Fibroblast of skin of right biceps (primary cell): ENCODE measurements around the gene MCM7.
A peak's percentile ranks its signal among the peaks of the same experiment; 100 is the strongest.

Source experiments
- DNase-seq: peaks from one replicate; pipeline ENCODE4 v3.0.0-alpha.2; 2013

MCM7 gene

GRCh38 chr7:100065452-100066186 lies 35.6 kb downstream of the MCM7 start:
- DNase-seq: peak; percentile 47

DNA sequence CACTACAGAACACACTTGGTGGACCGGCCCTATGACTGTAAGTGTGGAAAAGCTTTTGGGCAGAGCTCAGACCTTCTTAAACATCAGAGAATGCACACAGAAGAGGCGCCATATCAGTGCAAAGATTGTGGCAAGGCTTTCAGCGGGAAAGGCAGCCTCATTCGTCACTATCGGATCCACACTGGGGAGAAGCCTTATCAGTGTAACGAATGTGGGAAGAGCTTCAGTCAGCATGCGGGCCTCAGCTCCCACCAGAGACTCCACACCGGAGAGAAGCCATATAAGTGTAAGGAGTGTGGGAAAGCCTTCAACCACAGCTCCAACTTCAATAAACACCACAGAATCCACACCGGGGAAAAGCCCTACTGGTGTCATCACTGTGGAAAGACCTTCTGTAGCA lies 37.0 kb downstream of the MCM7 start:
- no peak for DNase-seq

- DNase-seq: no peak
These were observed 37.8 kb downstream of the MCM7 start for GRCh38 chr7:100063376-100063775.

- DNase-seq: no peak
These were observed 39.5 kb downstream of the MCM7 start for GRCh38 chr7:100061518-100062193.

DNA sequence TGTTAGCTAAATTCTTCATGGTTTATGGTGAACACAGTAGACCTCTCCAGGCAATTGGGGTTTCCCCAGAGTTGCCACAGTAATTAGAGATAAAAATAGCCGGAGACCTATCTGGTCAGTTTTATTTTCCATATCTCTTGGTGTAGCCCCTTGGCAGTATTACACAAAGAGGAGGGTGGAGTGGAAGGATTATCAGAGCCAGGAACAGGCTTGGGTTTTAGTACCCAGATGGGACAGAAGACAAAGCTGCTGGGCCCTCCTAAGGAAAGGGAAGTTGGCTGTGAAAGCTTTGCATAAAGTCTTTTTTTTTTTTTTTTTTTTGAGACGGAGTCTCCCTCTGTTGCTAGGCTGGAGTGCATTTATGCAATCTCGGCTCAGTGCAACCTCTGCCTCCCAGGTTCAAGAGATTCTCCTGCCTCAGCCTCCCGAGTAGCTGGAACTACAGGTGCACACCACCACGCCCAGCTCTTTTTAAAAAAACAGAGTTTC lies 41.9 kb downstream of the MCM7 start:
- no peak for DNase-seq

DNA sequence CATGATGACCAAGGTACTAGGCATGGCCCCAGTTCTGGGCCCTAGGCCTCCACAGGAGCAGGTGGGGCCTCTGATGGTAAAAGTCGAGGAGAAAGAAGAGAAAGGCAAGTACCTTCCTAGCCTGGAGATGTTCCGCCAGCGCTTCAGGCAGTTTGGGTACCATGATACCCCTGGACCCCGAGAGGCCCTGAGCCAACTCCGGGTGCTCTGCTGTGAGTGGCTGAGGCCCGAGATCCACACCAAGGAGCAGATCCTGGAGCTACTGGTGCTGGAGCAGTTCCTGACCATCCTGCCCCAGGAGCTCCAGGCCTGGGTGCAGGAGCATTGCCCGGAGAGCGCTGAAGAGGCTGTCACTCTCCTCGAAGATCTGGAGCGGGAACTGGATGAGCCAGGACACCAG lies 44.2 kb downstream of the MCM7 start:
- no peak for DNase-seq

GRCh38 chr7:100053215-100053614 lies 48.0 kb downstream of the MCM7 start:
- DNase-seq: peak; percentile 48

DNA sequence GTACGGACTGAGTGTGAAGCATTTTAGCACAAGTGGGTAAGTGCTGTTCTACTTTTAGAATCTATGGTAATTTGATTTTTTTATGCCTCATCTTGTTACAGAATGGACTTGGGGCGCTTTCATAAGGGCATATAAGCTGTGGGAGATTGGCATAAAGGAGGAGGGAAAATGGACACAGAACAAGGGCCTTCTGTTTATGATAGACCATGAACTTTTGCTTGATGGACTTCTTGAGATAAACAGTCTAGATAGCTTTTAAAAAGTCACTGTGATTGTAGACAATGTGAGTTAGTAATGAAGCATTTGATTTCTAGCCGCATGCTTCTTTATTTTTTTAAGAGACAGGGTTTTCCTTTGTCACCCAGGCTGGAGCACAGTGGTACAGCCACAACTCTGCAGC lies 49.6 kb downstream of the MCM7 start:
- no peak for DNase-seq

DNA sequence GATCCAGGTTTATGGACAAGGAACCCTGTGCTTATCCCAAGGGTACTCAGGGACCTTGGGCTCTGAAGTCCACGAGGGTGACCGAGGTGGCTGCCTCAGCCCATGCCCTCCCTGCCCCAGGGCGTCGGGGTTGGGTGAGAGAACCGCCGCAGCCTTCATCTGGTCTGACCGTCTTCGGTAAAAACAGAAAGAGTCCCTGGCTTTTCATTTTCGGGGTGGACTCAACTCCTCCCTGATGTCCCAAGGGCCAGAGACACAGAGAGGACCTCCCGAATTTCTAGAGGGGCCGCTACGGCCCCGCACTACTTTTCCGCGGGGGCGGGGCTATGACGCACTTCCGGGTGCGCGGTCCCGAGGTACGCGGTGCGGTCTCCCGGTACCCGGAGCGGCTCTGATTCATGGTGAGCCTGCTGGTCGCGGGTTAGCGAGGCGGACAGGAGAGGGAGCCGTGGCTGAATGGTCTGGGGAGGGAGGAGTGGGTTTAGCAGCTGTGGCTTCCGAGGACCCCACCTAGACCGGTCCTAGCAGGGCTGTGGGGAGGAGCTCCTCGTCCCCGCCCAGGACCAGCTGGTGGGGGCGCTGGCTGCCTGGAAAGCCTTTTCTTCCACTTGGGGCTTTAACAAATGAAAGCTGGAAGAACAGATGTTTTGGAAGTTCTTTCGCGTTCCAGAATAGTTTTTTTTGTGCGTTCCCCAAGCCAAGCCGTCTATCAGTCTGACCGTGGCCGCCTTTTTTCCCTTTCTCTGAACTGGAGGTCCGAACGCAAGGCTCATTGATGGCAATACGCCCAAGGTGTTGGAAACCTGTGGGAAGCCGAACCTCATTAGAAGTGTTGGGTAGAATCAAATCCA lies 51.5 kb downstream of the MCM7 start, which contains the start of gene ZSCAN21:
TSS of gene ZSCAN21 (plus strand) at position 334 of the 851 bp plus-strand sequence. CDS start 7,233 bp downstream, outside the sequence.
- DNase-seq: peak; percentile 85

GRCh38 chr7:100048680-100049079 lies 52.5 kb downstream of the MCM7 start:
- DNase-seq: no peak

- no peak for DNase-seq
These were observed 56.5 kb downstream of the MCM7 start for GRCh38 chr7:100044718-100045117.
